Aorta (tissue), 5 donors: ENCODE data around the gene SLAMF9. TPM values are rescaled to one million over a fixed set of nuclear protein-coding genes. Genes with fewer than 3 reads are reported as not detected.

ENCODE experiments used
- ATAC-seq: fragments of 200-7000 bp; cut with Tn5 transposase; one replicate; pipeline ENCODE4 v1.9.1; 2022; ENCODE audit warnings: moderate library complexity; ENCODE audit not compliant: low FRiP score
- DNase-seq, 2 donors: peaks; one replicate each; pipeline ENCODE4 v3.0.0-alpha.2; 2020
- H3K27ac ChIP-seq, 2 donors: one replicate each; pipeline ENCODE4 v1.5.1; 2013; ENCODE audit warnings: low read length in 2 of 2, mild to moderate bottlenecking in 2 of 2, moderate library complexity in 2 of 2, control low read depth in 1 of 2, inconsistent platforms in 1 of 2, low read depth in 1 of 2
- H3K27me3 ChIP-seq, 2 donors: one replicate each; pipeline ENCODE4 v1.6.1; 2013; ENCODE audit warnings: control low read depth in 1 of 2, low read length in 1 of 2, mild to moderate bottlenecking in 1 of 2, moderate library complexity in 1 of 2; ENCODE audit not compliant: insufficient read depth in 2 of 2, control insufficient read depth in 1 of 2
- H3K36me3 ChIP-seq, 2 donors: one replicate each; pipeline ENCODE4 v1.6.1; 2013; ENCODE audit warnings: control low read depth in 1 of 2, low read length in 1 of 2, mild to moderate bottlenecking in 1 of 2; ENCODE audit not compliant: insufficient read depth in 2 of 2, control insufficient read depth in 1 of 2
- H3K4me1 ChIP-seq, 2 donors: one replicate each; pipeline ENCODE4 v1.6.1; 2013; ENCODE audit warnings: low read length in 2 of 2, control low read depth in 1 of 2, mild to moderate bottlenecking in 1 of 2, moderate library complexity in 1 of 2; ENCODE audit not compliant: insufficient read depth in 2 of 2, control insufficient read depth in 1 of 2
- H3K4me3 ChIP-seq, 2 donors: one replicate each; pipeline ENCODE4 v1.5.1; 2013; ENCODE audit warnings: low read length in 2 of 2, control low read depth in 1 of 2, mild to moderate bottlenecking in 1 of 2
- H3K9me3 ChIP-seq: one replicate; pipeline ENCODE4 v1.6.1; 2013; ENCODE audit warnings: mild to moderate bottlenecking, low read length; ENCODE audit not compliant: control insufficient read depth
- WGBS, 2 donors: extraction: QIAGEN DNeasy Blood & Tissue Kit; methylation state at CpG; one replicate each; pipeline ENCODE4 v1.1.7; 2013; 5-methylcytosine and 5-hydroxymethylcytosine counted together
- intact Hi-C, 2 donors: fragments of 100-400 bp; cut with DNase I; formaldehyde crosslinking; loops; one replicate each; pipeline versions ENCODE4 v1.14.2 to v1.15.0; 2022
- long read RNA-seq, 2 donors: library from polyadenylated mRNA; unstranded; transcript quantifications; one replicate each; pipeline ENCODE4 v2.0.0, GENCODE V29; 2020 to 2021
- polyA plus RNA-seq, 2 donors: library from polyadenylated mRNA; stranded (reverse); fragments of 200-250 nt; gene quantifications; one replicate each; pipeline ENCODE4 v1.2.3, GENCODE V29; 2013
- total RNA-seq, 2 donors: library from RNA; stranded (reverse); fragmentation: NEBNext Ultra II Directional; extraction: Animal tissue kit (Norgen Biotek cat#: 25700); gene quantifications; one replicate each; pipeline ENCODE4 v1.2.1, GENCODE V29; 2021
- donor health status: healthy with polysubstance abuse.
- donor health status: Bipolar disorder and iron deficiency.
- donor health status: DM: no; HTN: no; CAD: no.
- donor health status: DM: no; HTN: no; CAD: no.
- donor health status: DM: yes; HTN: yes; CAD: no.

The SLAMF9 gene
- total RNA-seq (not detected), polyA plus RNA-seq (not detected)
- long read RNA-seq, donor 1, result 0 reads
- long read RNA-seq, donor 2, result 0 reads

GRCh38 chr1:159953536-159954515, at the start of gene SLAMF9:
Gene SLAMF9, minus strand, starts transcription at chr1:159954237. Its CDS starts 100 bp downstream, at chr1:159954137.
- Histone ChIP-seq H3K27ac (no peak within 1 kb of the TSS), H3K4me1 (no peaks in the 10 kb centered on the region), H3K36me3 (no peaks in the 10 kb centered on the region), H3K27me3 (no peaks in the 10 kb centered on the region), H3K4me3 (no peak within 1 kb of the TSS), H3K9me3 (no peaks in the 10 kb centered on the region)
- no peak for ATAC-seq
- WGBS, 2 donors, result 66 to 68% methylated on average over 11 of the region's 11 CpGs
- intact Hi-C loops, result no loop called here
- DNase-seq, result peak in 1 of 2 donors; percentile 35

GRCh38 chr1:160001440-160001839, 47.4 kb upstream of the SLAMF9 start:
- H3K9me3 ChIP-seq, result no peaks in the 10 kb centered on the region
- DNase-seq (no peak), ATAC-seq (no peak)
- no peak overlapping the region for H3K27ac ChIP-seq
- H3K4me3 ChIP-seq, result no peak overlapping the region
- no peaks in the 10 kb centered on the region for H3K27me3 ChIP-seq
- H3K4me1 ChIP-seq, result no peaks in the 10 kb centered on the region
- WGBS, 2 donors, result 59 to 69% methylated on average over 2 of the region's 2 CpGs
- intact Hi-C loops, result loop anchor here (2.0 to 5.0 kb wide), 2 partner anchors 54 to 57 kb away; partner anchors contain the start of gene IGSF9 (in 2 of the 2)
- H3K36me3 ChIP-seq, result no peaks in the 10 kb centered on the region

- 52 to 68% methylated on average over 4 of the region's 4 CpGs for WGBS, 2 donors
- H3K36me3 ChIP-seq, result no peaks in the 10 kb centered on the region
- no peak for ATAC-seq
- DNase-seq, result no peak
- intact Hi-C loops, result no loop called here
- H3K4me1 ChIP-seq, result no peaks in the 10 kb centered on the region
- no peaks in the 10 kb centered on the region for H3K27me3 ChIP-seq
- H3K27ac ChIP-seq, result no peak overlapping the region
- H3K9me3 ChIP-seq, result no peaks in the 10 kb centered on the region
- H3K4me3 ChIP-seq, result no peak overlapping the region
These were observed 45.2 kb upstream of the SLAMF9 start for GRCh38 chr1:159999204-159999603.

- intact Hi-C loops, result no loop called here
- no peaks in the 10 kb centered on the region for H3K36me3 ChIP-seq
- no peaks in the 10 kb centered on the region for H3K27me3 ChIP-seq
- no peak overlapping the region for H3K27ac ChIP-seq
- H3K4me3 ChIP-seq, result no peak overlapping the region
- H3K4me1 ChIP-seq, result no peaks in the 10 kb centered on the region
- DNase-seq (no peak), ATAC-seq (no peak)
- H3K9me3 ChIP-seq, result no peaks in the 10 kb centered on the region
These were observed 42.6 kb upstream of the SLAMF9 start for GRCh38 chr1:159996653-159997052.

GRCh38 chr1:159994896-159995295, 40.9 kb upstream of the SLAMF9 start:
- Histone ChIP-seq H3K4me1 (no peaks in the 10 kb centered on the region), H3K4me3 (no peak overlapping the region), H3K9me3 (no peaks in the 10 kb centered on the region), H3K27me3 (no peaks in the 10 kb centered on the region), H3K36me3 (no peaks in the 10 kb centered on the region), H3K27ac (no peak overlapping the region)
- 85 to 86% methylated on average over 2 of the region's 2 CpGs for WGBS, 2 donors
- no peak for DNase-seq
- intact Hi-C loops, result no loop called here
- ATAC-seq, result no peak

GRCh38 chr1:159993911-159994310, 39.9 kb upstream of the SLAMF9 start:
- ATAC-seq, result no peak
- Histone ChIP-seq H3K27me3 (no peaks in the 10 kb centered on the region), H3K36me3 (no peaks in the 10 kb centered on the region), H3K27ac (no peak overlapping the region), H3K4me3 (no peak overlapping the region), H3K4me1 (no peaks in the 10 kb centered on the region), H3K9me3 (no peaks in the 10 kb centered on the region)
- WGBS, 2 donors, result 49 to 66% methylated on average over 2 of the region's 2 CpGs
- intact Hi-C loops, result no loop called here
- DNase-seq, result no peak

- Histone ChIP-seq H3K27ac (no peak overlapping the region), H3K4me3 (no peak overlapping the region), H3K36me3 (no peaks in the 10 kb centered on the region), H3K27me3 (no peaks in the 10 kb centered on the region), H3K9me3 (no peaks in the 10 kb centered on the region), H3K4me1 (no peaks in the 10 kb centered on the region)
- 25 to 53% methylated on average over 1 of the region's 1 CpG for WGBS, 2 donors
- no peak for ATAC-seq
- intact Hi-C loops, result no loop called here
- DNase-seq, result no peak
These were observed 38.1 kb upstream of the SLAMF9 start for GRCh38 chr1:159992161-159992560.

GRCh38 chr1:159991513-159991912, 37.5 kb upstream of the SLAMF9 start:
- DNase-seq (no peak), ATAC-seq (no peak)
- no peak overlapping the region for H3K4me3 ChIP-seq
- intact Hi-C loops, result no loop called here
- H3K36me3 ChIP-seq, result no peaks in the 10 kb centered on the region
- no peaks in the 10 kb centered on the region for H3K27me3 ChIP-seq
- no peak overlapping the region for H3K27ac ChIP-seq
- peaks cover 2% of the 10 kb centered on the region for H3K9me3 ChIP-seq
- no peaks in the 10 kb centered on the region for H3K4me1 ChIP-seq
- WGBS, 2 donors, result 62 to 63% methylated on average over 4 of the region's 4 CpGs

GRCh38 chr1:159990005-159990404, 36.0 kb upstream of the SLAMF9 start:
- no peak for ATAC-seq
- Histone ChIP-seq H3K27me3 (no peaks in the 10 kb centered on the region), H3K4me3 (no peak overlapping the region), H3K36me3 (no peaks in the 10 kb centered on the region), H3K27ac (no peak overlapping the region), H3K4me1 (no peaks in the 10 kb centered on the region), H3K9me3 (peaks cover 3% of the 10 kb centered on the region)
- intact Hi-C loops, result no loop called here
- WGBS, 2 donors, result 82% methylated on average over 5 of the region's 5 CpGs
- no peak for DNase-seq
